Kidney (tissue), 14 donors: ENCODE measurements around the gene FGD6. TPM values are rescaled to one million over a fixed set of nuclear protein-coding genes. Genes with fewer than 3 reads are reported as not detected.

Experiments used
- DNase-seq, 5 donors: peaks; one replicate each; pipeline ENCODE4 v3.0.0-alpha.2; 2013 to 2020
- FAIRE-seq: peaks from 2 replicates; lab custom pipeline; 2012; peaks lifted over from hg19 to GRCh38; lab: Jason Lieb, UNC
- H3K27ac ChIP-seq, 2 donors: one replicate each; pipeline ENCODE4 v1.7.0; 2013; ENCODE audit warnings: low read depth in 2 of 2, low read length in 2 of 2, inconsistent platforms in 1 of 2
- H3K27me3 ChIP-seq: one replicate; pipeline ENCODE4 v1.7.1; 2013; ENCODE audit warnings: low read length, inconsistent platforms; ENCODE audit not compliant: control insufficient read depth, insufficient read depth
- H3K36me3 ChIP-seq, 3 donors: one replicate each; pipeline versions ENCODE4 v1.7.0 to v1.7.1; 2013; ENCODE audit warnings: low read length in 3 of 3, control low read depth in 1 of 3, inconsistent platforms in 1 of 3; ENCODE audit not compliant: insufficient read depth in 3 of 3, control insufficient read depth in 2 of 3
- H3K4me1 ChIP-seq, 3 donors: one replicate each; pipeline versions ENCODE4 v1.7.0 to v1.7.1; 2013; ENCODE audit warnings: low read length in 3 of 3, inconsistent platforms in 1 of 3, low read depth in 1 of 3; ENCODE audit not compliant: control insufficient read depth in 2 of 3, insufficient read depth in 2 of 3
- H3K4me3 ChIP-seq, 3 donors: one replicate each; pipeline versions ENCODE4 v1.7.0 to v1.8.1; 2013; ENCODE audit warnings: low read length in 3 of 3, control low read depth in 1 of 3, inconsistent platforms in 1 of 3
- H3K9ac ChIP-seq, 3 donors: one replicate each; pipeline versions ENCODE4 v1.7.0 to v1.7.1; 2013; ENCODE audit warnings: low read length in 3 of 3, control low read depth in 1 of 3, inconsistent platforms in 1 of 3
- H3K9me3 ChIP-seq, 3 donors: one replicate each; pipeline versions ENCODE4 v1.7.0 to v1.7.1; 2013; ENCODE audit warnings: low read length in 3 of 3, control low read depth in 1 of 3, inconsistent platforms in 1 of 3; ENCODE audit not compliant: control insufficient read depth in 2 of 3, insufficient read depth in 1 of 3
- intact Hi-C: fragments of 100-400 bp; cut with DNase I; formaldehyde crosslinking; loops from one replicate; pipeline ENCODE4 v1.11.1; 2022
- polyA plus RNA-seq: library from polyadenylated mRNA; stranded (reverse); fragments of 350-450 nt; fragmentation: Illumina TruSeq; extraction: RNeasy Lipid Tissue Mini Kit (QIAGEN cat#74804); gene quantifications from one replicate; pipeline ENCODE4 v1.2.3, GENCODE V29; 2014; ENCODE audit warnings: low read depth, low replicate concordance; ENCODE audit not compliant: insufficient read depth
- total RNA-seq: library from RNA; stranded (reverse); fragmentation: NEBNext Ultra II Directional; extraction: Animal tissue kit (Norgen Biotek cat#: 25700); gene quantifications from one replicate; pipeline ENCODE4 v1.2.1, GENCODE V29; 2021
- TF ChIP-seq, protein P1 (sequence below): IDR thresholded peaks from 3 replicates; pipeline ENCODE4 v1.5.1; 2012; ENCODE audit warnings: mild to moderate bottlenecking, moderate library complexity, borderline replicate concordance; ENCODE audit not compliant: insufficient read depth; ENCODE audit errors: extremely low read depth
- donor health status: control.
- donor health status: control.
- donor health status: control.
- donor health status: control.
- donor health status: control.
- donor health status: DM: yes; HTN: yes; CAD: no.
- donor health status: Normal renal cell carcinoma (clear cell type).

FGD6 gene
- total and polyA plus RNA-seq, 2 donors from 2014 or later = 1.2 to 19.8 TPM

DNA sequence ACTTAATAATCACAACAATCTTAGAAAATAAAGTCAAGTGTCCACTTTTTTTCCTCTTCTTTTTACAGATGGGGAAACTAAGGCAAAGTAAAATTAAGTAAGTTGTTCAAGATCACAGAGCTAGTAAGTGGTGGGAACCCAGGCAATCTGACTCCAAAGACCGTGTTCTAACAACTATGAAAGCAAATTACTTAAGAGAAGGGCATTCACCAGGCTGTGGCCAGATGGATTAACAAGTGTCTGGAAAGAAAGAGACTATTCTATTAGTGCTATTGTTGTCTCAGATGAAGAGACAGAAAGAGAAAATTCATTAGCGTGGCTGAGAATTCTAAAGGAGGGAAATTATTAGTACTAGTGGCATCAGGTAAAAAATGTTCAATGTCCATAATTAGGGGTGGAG is 48.5 kb downstream of the FGD6 start:
- no peak for FAIRE-seq
- Histone ChIP-seq H3K27me3 (no peaks in the 10 kb centered on the region), H3K36me3 (no peaks in the 10 kb centered on the region), H3K4me1 (peaks cover under 1 to 7% (median 4%) of the 10 kb centered on the region in 3 donors), H3K4me3 (no peak overlapping the region), H3K9ac (no peak overlapping the region), H3K9me3 (no peaks in the 10 kb centered on the region), H3K27ac (no peak overlapping the region)
- TF ChIP-seq, protein P1, sequence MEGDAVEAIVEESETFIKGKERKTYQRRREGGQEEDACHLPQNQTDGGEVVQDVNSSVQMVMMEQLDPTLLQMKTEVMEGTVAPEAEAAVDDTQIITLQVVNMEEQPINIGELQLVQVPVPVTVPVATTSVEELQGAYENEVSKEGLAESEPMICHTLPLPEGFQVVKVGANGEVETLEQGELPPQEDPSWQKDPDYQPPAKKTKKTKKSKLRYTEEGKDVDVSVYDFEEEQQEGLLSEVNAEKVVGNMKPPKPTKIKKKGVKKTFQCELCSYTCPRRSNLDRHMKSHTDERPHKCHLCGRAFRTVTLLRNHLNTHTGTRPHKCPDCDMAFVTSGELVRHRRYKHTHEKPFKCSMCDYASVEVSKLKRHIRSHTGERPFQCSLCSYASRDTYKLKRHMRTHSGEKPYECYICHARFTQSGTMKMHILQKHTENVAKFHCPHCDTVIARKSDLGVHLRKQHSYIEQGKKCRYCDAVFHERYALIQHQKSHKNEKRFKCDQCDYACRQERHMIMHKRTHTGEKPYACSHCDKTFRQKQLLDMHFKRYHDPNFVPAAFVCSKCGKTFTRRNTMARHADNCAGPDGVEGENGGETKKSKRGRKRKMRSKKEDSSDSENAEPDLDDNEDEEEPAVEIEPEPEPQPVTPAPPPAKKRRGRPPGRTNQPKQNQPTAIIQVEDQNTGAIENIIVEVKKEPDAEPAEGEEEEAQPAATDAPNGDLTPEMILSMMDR = no peak
- no peak for DNase-seq
- intact Hi-C loops = no loop called here

DNA sequence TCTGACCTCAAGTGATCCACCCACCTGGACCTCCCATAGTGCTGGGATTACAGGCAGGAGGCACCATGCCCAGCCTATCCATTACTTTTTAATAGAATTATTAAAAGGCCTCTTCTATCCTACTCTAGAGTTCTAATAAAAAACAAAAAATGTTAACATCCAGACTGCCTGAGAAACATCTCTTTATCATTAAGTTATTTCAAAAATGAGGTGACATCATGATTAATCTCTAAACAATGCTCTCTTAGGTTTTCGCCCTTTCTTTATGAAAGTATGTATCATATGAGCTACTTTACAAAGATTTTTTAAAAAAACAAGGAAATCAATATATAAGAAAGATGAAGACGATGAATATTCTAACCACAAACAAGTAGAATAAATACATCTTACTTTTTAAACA is 52.6 kb downstream of the FGD6 start:
- no peaks in the 10 kb centered on the region for H3K36me3 ChIP-seq
- H3K9ac ChIP-seq = no peak overlapping the region
- H3K9me3 ChIP-seq = no peaks in the 10 kb centered on the region
- H3K27me3 ChIP-seq = no peaks in the 10 kb centered on the region
- TF ChIP-seq, protein P1 = no peak
- FAIRE-seq (no peak), DNase-seq (no peak)
- H3K27ac ChIP-seq = no peak overlapping the region
- H3K4me3 ChIP-seq = no peak overlapping the region
- H3K4me1 ChIP-seq = no peaks in the 10 kb centered on the region
- intact Hi-C loops = no loop called here

DNA sequence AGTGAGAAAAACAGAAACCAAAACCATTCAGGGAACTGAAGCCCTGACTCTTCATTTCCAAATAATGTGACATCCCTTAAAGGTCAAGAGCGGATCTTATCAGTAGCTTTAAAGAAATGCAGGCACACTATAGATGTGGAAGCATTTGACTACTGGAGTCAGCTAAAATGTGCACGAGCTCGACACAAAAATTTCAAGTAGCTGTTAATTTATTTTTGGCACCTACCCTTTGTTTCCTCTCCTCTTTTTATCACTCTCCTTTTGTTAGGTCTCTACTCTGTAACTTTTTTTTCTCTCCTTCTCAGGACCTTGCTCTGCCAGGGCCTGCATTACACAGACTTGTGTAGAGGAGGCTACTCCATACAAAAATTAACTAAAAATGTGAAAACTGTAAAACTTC is 58.3 kb downstream of the FGD6 start:
- Histone ChIP-seq H3K9me3 (no peaks in the 10 kb centered on the region), H3K27me3 (no peaks in the 10 kb centered on the region), H3K4me1 (no peaks in the 10 kb centered on the region), H3K27ac (no peak overlapping the region), H3K4me3 (no peak overlapping the region), H3K36me3 (no peaks in the 10 kb centered on the region), H3K9ac (no peak overlapping the region)
- FAIRE-seq = no peak
- intact Hi-C loops = no loop called here
- TF ChIP-seq, protein P1 = no peak
- DNase-seq = no peak

DNA sequence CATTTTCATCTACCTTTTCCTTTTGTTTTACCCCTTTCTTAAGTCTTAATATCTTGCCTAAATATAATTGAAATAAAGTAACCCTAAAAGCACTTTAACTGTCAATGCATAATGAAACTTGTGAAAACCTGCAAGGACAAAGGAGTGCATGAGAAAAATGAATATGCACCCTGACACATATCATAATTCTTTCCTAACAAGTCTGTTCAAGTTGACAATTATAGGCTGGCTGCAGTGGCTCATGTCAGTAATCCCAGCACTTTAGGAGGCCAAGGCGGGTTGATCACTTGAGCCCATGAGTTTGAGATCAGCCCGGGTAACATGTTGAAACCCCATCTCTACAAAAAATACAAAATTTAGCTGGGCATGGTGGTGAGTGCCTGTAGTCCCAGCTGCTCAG is 65.4 kb downstream of the FGD6 start:
- no peaks in the 10 kb centered on the region for H3K9me3 ChIP-seq
- DNase-seq (no peak), FAIRE-seq (no peak)
- H3K4me3 ChIP-seq = no peak overlapping the region
- no peaks in the 10 kb centered on the region for H3K4me1 ChIP-seq
- H3K27me3 ChIP-seq = no peaks in the 10 kb centered on the region
- no peak overlapping the region for H3K9ac ChIP-seq
- TF ChIP-seq, protein P1 = no peak
- no peak overlapping the region for H3K27ac ChIP-seq
- H3K36me3 ChIP-seq = no peaks in the 10 kb centered on the region
- intact Hi-C loops = no loop called here
